Stimulated activated memory B cell treated with anti-CD40 and anti-IgM and Interleukin-4, amounts not matched to agents 10 μg/mL and 1 μg/mL and 100 μg/mL, for 72 hours (primary cell): ENCODE results near the gene CLINT1.
"Not testable (repeated sequence)": the region's sequence is repeated elsewhere in the genome, so short reads cannot be mapped to it uniquely, and the experiment has no call there.

Experiments used
- ATAC-seq: fragments of 150-1000 bp; cut with Tn5 transposase; 2 replicates; pipeline ENCODE4 v1.10.0; 2021
- H3K27ac Mint-ChIP-seq: one replicate; pipeline ENCODE4 v1.8.0; 2022; ENCODE audit warnings: mild to moderate bottlenecking, mixed read lengths
- H3K27me3 Mint-ChIP-seq: one replicate; pipeline ENCODE4 v1.8.0; 2022; ENCODE audit warnings: mixed read lengths
- H3K36me3 Mint-ChIP-seq: one replicate; pipeline ENCODE4 v1.8.0; 2022; ENCODE audit warnings: mixed read lengths
- H3K4me1 Mint-ChIP-seq: one replicate; pipeline ENCODE4 v1.8.0; 2022; ENCODE audit warnings: mixed read lengths
- H3K4me3 Mint-ChIP-seq: one replicate; pipeline ENCODE4 v1.8.0; 2022; ENCODE audit warnings: mild to moderate bottlenecking, moderate library complexity, mixed read lengths
- H3K9me3 Mint-ChIP-seq: one replicate; pipeline ENCODE4 v1.8.0; 2022; ENCODE audit warnings: mixed read lengths

Gene CLINT1

DNA sequence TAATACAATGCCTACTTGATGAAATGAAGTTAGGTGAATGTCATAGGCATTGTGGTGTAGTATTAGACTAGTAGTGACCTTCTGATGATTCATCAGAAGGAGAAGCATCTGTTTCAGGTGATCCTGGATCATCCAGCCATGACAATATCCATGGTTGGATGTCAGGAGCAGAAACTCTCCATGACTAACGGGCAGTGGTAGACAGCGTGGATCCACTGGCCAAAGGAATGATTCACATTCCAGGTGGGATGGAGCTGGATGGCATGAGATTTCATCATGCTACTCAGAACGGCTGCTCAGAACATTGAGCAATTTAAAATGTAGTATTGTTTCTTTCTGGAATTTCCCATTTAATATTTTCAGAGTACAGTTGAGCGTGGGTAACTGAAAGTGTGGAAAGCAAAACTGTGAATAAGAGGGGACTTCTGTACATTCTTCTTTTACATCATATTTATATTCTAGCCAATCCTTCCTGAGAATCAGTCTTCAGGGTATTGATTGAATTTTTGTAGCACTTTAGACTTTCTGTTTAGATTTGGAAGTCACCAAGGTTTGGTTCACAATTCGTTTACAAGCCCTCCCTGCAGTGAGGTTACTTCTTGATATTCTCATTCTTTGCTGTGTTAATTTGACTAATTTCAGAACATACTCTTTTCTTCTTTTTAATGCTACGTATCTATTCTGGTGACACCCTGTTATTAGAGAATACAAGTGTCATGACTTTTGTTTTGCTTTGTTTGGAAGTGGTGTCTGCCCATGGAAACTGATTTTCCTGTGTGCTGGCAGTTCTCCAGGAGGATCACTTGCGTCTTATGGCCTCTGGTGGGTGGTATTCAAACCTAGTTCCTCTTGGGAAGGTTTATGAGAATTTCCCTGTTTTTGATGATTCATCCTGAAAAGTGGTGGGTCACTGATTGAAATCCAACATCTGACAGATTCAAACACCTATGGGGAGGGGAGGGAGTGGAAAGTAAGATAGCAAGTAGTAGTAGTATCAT lies 12.2 kb upstream of the CLINT1 start:
- ATAC-seq = peak; percentile 63
- H3K36me3 Mint-ChIP-seq = no peaks in the 10 kb centered on the region
- peaks cover 19% of the 10 kb centered on the region for H3K4me1 Mint-ChIP-seq
- peaks cover 3% of the 10 kb centered on the region for H3K9me3 Mint-ChIP-seq
- H3K27me3 Mint-ChIP-seq = no peaks in the 10 kb centered on the region
- peak overlapping the region; percentile 15 for H3K4me3 Mint-ChIP-seq
- H3K27ac Mint-ChIP-seq = peak overlapping the region; percentile 84

DNA sequence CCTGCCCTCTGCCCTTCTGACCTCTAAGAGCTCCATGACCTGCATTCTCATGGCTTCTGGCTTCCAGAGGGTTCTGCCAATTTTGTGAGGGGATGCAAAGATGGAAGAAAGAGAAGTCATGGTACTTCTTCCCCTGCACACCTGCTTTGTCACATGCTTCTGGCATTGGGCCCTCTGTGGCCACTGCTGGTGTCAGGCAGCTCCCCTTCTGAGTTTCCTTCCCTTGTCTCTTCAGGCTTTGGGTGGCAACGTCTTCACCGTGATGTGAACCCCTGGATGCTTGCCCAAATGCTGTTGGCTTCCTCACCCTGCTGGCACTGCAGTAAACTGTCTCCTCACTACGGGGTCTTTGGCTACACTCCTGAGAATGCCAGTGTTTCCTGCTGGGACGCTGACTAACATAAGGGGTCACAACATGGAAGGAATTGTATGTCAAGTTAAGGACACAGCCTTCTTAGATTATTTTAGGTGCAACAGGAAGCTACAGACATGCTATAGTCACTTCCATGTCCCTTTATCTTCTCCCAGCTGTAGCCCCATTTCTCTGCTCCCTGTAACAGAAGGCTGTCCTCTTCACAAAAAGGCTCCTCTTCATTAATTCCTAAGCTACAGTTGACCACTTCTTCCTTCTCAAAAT lies 8.9 kb upstream of the CLINT1 start:
- Mint-ChIP-seq H3K27ac (no peak overlapping the region), H3K27me3 (no peaks in the 10 kb centered on the region), H3K36me3 (no peaks in the 10 kb centered on the region), H3K4me1 (peaks cover 19% of the 10 kb centered on the region), H3K9me3 (peaks cover 3% of the 10 kb centered on the region), H3K4me3 (no peak overlapping the region)
- no peak for ATAC-seq

DNA sequence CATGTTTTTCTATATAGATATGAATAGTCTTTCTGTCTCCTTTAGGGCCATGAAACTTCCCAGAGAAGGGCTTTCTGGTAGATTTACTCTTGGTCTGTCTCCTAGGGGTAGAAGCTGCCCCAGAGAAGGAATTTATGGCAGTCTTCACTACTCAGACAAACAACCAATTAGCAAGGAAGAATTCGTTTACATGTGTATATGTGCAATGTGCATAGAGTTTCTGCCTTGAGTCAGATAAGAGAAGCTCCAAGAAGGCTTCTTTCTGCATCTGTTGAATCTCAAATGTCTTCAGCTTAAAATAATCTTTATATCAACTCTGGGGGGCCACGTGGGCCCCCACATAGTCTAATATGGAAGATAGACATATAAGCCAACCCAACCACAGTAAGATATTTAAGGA lies 7.6 kb upstream of the CLINT1 start:
- no peak overlapping the region for H3K27ac Mint-ChIP-seq
- no peaks in the 10 kb centered on the region for H3K27me3 Mint-ChIP-seq
- peaks cover 27% of the 10 kb centered on the region for H3K4me1 Mint-ChIP-seq
- no peak for ATAC-seq
- no peaks in the 10 kb centered on the region for H3K36me3 Mint-ChIP-seq
- peaks cover 3% of the 10 kb centered on the region for H3K9me3 Mint-ChIP-seq
- H3K4me3 Mint-ChIP-seq = no peak overlapping the region

DNA sequence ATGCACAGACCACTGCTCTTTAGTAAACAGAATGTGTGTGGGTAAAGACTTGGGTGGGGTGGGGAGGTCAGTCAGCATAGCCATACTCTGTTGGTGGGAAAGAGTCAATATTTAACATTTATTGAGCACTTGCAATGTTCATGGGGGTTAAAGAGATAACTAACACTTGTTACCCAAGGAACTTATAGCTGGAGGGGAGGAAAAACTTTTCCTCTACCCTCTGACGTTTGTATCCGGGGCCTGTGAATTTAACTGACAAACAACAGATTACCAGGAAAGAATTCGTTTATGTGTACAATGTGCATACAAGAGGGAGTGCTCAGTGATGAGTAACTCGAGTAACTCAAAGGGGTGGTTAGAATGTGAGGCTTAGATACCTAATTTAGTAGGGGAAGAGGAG lies 6.8 kb upstream of the CLINT1 start:
- Mint-ChIP-seq H3K27ac (no peak overlapping the region), H3K4me3 (no peak overlapping the region), H3K9me3 (peaks cover 3% of the 10 kb centered on the region), H3K27me3 (no peaks in the 10 kb centered on the region), H3K4me1 (peaks cover 27% of the 10 kb centered on the region), H3K36me3 (no peaks in the 10 kb centered on the region)
- ATAC-seq = no peak

DNA sequence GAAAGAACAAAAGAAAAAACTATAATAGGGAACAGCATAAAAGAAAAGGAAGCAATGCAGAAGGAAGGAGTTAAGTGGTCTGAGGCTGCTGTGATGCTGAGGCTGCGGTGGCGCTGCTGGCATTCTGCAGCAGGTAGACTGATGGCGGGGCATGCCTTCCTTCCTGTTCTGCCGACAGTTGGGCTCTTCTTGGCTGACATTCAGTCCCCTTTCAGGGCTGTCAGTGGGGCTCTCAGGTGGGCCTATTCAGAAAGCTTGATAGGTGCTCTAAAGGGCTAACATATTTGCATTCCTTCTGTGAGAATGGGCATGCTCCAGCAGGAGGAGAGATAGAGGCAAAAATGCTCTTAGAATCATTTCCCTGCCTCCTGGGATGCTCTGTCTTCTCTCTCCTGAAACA lies 5.1 kb upstream of the CLINT1 start:
- Mint-ChIP-seq H3K4me3 (no peak overlapping the region), H3K4me1 (peaks cover 38% of the 10 kb centered on the region), H3K27me3 (no peaks in the 10 kb centered on the region), H3K27ac (peak overlapping the region; percentile 51), H3K9me3 (no peaks in the 10 kb centered on the region), H3K36me3 (peaks cover under 1% of the 10 kb centered on the region)
- no peak for ATAC-seq

DNA sequence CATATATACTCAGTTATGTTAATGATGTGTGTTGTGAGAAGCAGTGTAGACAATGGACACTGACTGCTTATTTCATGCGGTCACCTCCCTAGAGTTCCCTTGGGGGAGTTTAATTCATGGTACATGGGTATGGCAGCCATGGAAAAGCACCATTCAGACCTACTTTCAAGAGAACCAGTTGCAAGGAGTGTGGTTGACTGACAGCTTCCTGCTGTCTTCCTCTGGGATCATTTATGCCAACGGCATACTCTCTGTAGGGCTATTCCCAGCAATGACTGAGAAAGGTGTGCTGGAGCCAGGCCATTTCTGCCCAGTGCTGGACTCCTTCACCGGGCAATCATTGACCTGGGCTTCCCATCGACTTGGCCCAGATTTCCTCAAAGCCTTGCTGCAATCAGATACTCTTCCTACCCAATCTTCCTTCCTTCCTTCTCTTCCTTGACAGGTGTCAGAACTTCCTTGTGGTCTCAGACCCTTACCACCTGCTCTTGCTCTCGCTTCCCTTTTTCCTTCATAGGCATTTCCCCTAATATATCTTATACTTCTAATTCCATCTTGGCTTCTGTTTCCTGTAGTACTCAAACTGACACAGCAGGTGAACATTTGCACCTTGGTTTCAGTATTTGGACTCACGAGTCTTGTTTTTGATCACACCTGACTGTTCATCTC lies 3.4 kb upstream of the CLINT1 start:
- Mint-ChIP-seq H3K27ac (peak overlapping the region; percentile 63), H3K4me1 (peaks cover 51% of the 10 kb centered on the region), H3K4me3 (no peak overlapping the region), H3K9me3 (no peaks in the 10 kb centered on the region), H3K36me3 (peaks cover 6% of the 10 kb centered on the region), H3K27me3 (no peaks in the 10 kb centered on the region)
- ATAC-seq = no peak

DNA sequence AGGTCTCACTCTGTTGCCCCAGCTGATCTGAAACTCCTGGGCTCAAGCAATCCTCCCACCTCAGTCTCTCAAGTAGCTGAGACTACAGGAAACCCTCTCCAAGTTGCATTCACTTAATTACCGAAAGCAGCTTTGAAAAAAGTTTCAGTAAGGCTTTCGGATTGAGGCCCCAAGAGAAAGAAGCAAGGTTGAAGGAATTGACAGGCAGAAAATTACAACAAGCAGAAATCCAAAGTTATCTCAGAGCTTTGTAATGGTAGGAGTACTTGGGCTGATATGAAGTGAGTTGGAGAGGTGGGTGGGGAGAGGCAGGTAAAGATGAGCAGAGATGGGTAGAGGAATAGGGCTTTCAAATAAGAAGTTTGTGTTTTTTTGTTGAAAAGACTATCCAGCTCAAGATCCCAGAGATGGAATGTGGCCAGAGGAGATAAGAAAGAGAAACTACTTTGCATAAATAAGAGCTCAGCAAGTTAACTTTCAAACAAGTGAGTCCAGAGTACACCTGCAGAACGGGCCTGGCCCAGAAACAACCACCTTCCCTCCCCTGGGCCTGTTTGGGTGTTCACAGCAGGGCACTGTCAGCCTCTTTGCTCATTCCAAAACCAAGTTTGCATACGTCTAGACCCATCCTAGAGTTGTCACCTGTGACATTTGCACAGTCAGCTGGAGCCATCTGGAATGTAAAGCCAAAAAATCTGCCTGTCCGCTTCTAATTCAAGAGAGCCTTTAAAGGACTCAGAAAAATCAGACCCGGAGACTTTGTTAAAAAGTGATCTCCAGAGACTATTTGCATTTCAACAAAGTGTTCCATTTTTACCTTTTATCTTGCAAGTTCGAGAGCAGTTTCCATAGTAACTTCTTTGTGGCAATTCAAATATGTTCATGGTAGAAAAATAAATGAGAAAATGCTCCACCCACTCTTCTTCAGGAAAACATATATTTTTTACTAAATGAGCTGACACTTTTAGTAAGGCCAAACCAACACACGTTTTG lies 2.2 kb upstream of the CLINT1 start:
- Mint-ChIP-seq H3K36me3 (peaks cover 6% of the 10 kb centered on the region), H3K27ac (peak overlapping the region; percentile 99), H3K9me3 (no peaks in the 10 kb centered on the region), H3K4me3 (peak overlapping the region; percentile 38), H3K27me3 (no peaks in the 10 kb centered on the region), H3K4me1 (peaks cover 60% of the 10 kb centered on the region)
- peak; percentile 86 for ATAC-seq

DNA sequence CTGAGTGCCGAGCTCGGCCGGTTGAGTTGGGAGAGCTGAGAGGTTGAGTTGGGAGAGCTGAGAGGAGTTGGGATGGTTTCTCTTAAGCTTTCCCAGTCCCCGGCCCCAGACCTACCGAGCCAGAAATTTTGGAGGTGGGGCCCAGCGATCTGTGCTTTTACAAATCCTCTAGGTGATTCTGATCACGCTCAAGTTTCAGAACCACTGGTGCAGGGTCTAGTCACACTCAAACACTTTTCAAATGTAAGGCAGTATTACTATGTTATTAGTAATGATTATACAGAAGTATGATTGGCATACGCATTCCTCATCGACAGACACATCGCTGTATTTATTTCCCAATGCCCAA lies 256 bp upstream of the CLINT1 start:
- Mint-ChIP-seq H3K4me1 (peaks cover 75% of the 10 kb centered on the region), H3K9me3 (no peaks in the 10 kb centered on the region), H3K36me3 (peaks cover 6% of the 10 kb centered on the region), H3K27ac (peak overlapping the region; percentile 99), H3K27me3 (no peaks in the 10 kb centered on the region), H3K4me3 (peak overlapping the region; percentile 99)
- ATAC-seq = no peak

DNA sequence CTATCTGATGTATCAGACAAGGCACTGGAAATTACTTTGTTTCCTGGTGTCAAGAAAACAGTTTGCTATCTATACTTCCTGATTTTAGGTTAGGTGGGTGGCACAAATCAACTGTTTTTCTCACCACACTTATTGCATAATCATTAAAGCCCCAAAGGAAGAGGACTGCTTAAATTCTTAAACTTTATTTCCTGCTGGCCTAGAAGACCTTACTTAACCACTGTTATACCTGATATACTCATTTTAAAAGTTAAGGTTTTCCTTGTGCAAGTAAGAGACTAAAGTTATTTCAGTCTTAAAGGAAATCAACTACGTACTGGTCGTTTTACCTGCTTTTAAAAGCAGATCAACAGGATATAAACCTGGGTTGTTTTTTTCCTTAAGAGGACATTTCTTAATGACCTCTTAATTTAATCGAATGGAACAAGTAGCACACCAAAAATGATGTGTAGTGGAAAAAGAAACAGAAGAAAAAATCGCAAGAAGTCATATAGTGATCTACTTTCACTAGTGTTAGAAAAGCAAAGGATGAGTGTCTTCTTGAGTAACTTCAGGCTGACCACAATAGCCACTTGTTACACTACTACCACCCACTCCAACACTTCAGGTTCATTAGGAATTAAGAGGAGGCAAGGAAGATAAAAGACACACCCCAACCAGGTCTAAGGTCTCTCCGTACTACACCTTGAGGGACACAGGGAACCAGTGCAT lies 974 bp downstream of the CLINT1 start:
- Mint-ChIP-seq H3K4me1 (peaks cover 85% of the 10 kb centered on the region), H3K4me3 (peak overlapping the region; percentile 99), H3K9me3 (no peaks in the 10 kb centered on the region)

DNA sequence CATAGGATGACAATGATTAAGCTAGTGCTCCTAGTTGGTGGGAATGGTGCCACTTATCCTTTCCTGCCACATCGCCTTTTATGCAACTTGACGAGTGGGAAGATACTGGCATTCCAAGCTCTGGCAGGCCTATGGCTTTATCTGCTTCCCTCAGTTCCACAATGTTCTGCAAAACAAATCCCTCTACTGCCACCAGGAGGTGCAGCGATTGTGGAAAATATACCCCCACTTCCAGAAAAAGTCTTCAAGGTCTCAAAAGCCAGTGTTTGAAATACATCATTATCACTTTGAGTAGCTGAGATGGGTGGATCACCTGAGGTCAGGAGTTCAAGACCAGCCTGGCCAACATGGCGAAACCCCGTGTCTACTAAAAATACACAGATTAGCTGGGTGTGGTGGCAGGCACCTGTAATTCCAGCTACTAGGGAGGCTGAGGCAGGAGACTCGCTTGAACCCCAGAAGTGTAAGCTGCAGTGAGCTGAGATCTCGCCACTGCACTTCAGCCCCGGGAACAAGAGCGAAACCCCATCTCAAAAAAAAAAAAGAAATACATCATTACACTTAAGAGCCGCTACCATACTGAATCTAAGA lies 3.4 kb downstream of the CLINT1 start:
- Mint-ChIP-seq H3K4me3 (no peak overlapping the region), H3K36me3 (peaks cover 10% of the 10 kb centered on the region), H3K9me3 (no peaks in the 10 kb centered on the region), H3K27me3 (no peaks in the 10 kb centered on the region), H3K4me1 (peaks cover 67% of the 10 kb centered on the region), H3K27ac (no peak overlapping the region)
- no peak for ATAC-seq

More for the DNA sequence above, 974 bp downstream of the CLINT1 start:
- Mint-ChIP-seq H3K27me3 (no peaks in the 10 kb centered on the region), H3K36me3 (peaks cover 10% of the 10 kb centered on the region), H3K27ac (peak overlapping the region; percentile 99)
- peak; percentile 48 for ATAC-seq

DNA sequence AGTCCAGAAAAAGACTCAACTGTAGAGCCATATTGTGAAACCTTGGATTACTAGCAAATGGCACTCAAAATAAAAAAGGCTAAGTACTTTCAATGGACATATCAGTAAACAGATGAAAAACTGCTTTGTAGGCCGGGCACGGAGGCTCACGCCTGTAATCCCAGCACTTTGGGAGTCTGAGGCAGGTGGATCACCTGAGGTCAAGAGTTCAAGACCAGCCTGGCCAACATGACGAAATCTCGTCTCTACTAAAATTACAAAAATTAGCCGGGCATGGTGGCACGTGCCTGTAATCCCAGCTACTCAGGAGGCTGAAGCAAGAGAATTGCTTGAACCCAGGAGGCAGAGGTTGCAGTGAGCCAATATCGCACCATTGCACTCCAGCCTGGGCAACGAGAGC lies 5.6 kb downstream of the CLINT1 start:
- not testable (repeated sequence) for H3K27ac Mint-ChIP-seq, ATAC-seq, H3K27me3 Mint-ChIP-seq, H3K4me3 Mint-ChIP-seq, H3K9me3 Mint-ChIP-seq
- Mint-ChIP-seq H3K4me1 (peaks cover 55% of the 10 kb centered on the region), H3K36me3 (peaks cover 10% of the 10 kb centered on the region)

DNA sequence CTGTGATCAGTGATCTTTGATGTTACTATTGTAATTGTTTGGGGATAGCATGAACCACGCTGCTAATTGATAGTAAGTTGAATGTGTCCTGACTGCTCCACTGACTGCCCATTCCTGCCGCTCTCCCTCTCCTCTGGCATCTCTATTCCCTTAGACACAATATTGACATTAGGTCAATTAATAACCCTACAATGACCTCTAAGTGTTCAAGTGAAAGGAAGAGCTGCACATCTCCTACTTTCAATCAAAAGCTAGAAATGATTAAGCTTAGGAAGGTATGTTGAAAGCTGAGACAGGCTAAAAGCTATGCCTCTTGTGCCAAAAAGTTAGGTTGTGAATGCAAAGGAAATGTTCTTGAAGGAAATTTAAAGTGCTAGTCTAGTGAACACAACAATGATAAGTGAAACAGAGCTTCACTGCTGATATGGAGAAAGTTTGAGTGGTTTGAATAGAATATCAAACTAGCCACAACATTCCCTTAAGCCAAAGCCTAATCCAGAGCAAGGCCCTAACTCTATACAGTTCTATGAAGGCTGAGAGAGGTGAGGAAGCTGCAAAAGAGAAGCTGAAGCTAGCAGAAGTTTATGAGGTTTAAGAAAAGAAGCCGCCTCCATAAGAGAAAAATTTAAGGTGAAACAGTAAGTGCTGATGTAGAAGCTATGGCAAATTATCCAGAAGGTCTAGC lies 12.9 kb downstream of the CLINT1 start:
- Mint-ChIP-seq H3K4me3 (no peak overlapping the region), H3K4me1 (peaks cover 22% of the 10 kb centered on the region), H3K9me3 (no peaks in the 10 kb centered on the region), H3K27me3 (no peaks in the 10 kb centered on the region), H3K36me3 (peaks cover 14% of the 10 kb centered on the region), H3K27ac (no peak overlapping the region)
- ATAC-seq = no peak

DNA sequence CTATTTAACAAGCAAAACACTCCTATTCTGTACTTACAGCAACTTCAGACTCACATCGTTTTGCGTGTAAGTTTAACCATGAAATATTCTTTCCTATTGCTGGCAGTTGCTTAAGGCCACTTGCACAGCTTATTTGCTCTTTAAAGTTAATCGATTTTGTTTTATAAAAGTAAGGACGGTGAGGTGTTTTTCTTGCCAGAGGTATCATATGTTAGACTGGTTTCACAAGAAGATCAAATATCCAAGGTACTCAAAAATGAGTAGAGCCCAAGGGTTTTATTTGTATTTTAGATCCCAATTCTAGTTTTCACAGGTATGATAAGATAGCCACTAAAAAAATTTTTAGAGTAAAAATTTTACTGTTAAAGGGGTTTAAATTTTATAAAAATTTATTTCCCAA lies 16.2 kb downstream of the CLINT1 start:
- Mint-ChIP-seq H3K27ac (no peak overlapping the region), H3K9me3 (no peaks in the 10 kb centered on the region), H3K36me3 (peaks cover 17% of the 10 kb centered on the region), H3K4me3 (no peak overlapping the region), H3K4me1 (peaks cover 24% of the 10 kb centered on the region), H3K27me3 (no peaks in the 10 kb centered on the region)
- no peak for ATAC-seq
